ENCODE data around the gene MAMDC2. TPM values are rescaled to one million over a fixed set of nuclear protein-coding genes. Genes with fewer than 3 reads are reported as not detected.

MAMDC2 gene
- total RNA-seq, 1 donor from 2014 or later = 0.21 TPM

DNA sequence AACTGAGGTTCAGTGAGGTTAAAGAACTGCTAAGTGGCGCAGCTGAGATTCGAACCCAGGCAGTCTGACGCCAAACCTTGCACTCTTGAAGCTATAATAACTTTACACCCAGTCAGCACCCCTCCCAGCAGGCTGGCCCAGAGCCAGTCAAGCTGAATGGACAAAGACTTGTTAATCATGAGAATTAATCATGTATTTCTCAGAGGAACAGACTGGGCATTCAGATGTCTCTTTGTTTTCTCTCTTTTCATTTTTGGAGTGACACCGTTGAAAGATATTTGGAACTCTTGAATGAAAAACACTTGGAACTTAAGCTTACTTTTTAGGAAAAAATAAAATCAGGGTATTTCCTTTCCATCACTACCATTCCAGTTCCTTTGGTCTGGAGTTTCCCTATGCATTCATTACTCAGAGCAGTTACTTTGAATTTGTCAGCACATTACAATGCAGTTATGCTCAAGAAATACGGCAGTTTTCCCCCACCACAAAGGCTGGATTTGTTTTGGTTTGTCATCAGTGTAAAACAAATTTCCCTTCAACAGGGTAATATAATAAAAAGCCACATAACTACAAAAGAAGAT is 22.6 kb upstream of the MAMDC2 start:
- Mint-ChIP-seq H3K9me3 (peaks cover 6% of the 10 kb centered on the region), H3K4me3 (no peak overlapping the region), H3K36me3 (ENCODE audit: low read depth) (no peaks in the 10 kb centered on the region), H3K27ac (ENCODE audit: unreplicated experiment) (no peak overlapping the region), H3K27me3 (ENCODE audit: low read depth) (no peaks in the 10 kb centered on the region), H3K4me1 (peaks cover 5% of the 10 kb centered on the region)
- DNase-seq (ENCODE audit: low read depth, low spot score) = no peak
- TF ChIP-seq, protein P1, sequence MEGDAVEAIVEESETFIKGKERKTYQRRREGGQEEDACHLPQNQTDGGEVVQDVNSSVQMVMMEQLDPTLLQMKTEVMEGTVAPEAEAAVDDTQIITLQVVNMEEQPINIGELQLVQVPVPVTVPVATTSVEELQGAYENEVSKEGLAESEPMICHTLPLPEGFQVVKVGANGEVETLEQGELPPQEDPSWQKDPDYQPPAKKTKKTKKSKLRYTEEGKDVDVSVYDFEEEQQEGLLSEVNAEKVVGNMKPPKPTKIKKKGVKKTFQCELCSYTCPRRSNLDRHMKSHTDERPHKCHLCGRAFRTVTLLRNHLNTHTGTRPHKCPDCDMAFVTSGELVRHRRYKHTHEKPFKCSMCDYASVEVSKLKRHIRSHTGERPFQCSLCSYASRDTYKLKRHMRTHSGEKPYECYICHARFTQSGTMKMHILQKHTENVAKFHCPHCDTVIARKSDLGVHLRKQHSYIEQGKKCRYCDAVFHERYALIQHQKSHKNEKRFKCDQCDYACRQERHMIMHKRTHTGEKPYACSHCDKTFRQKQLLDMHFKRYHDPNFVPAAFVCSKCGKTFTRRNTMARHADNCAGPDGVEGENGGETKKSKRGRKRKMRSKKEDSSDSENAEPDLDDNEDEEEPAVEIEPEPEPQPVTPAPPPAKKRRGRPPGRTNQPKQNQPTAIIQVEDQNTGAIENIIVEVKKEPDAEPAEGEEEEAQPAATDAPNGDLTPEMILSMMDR (conservative IDR thresholded peaks at IDR 0.05) = no peak

DNA sequence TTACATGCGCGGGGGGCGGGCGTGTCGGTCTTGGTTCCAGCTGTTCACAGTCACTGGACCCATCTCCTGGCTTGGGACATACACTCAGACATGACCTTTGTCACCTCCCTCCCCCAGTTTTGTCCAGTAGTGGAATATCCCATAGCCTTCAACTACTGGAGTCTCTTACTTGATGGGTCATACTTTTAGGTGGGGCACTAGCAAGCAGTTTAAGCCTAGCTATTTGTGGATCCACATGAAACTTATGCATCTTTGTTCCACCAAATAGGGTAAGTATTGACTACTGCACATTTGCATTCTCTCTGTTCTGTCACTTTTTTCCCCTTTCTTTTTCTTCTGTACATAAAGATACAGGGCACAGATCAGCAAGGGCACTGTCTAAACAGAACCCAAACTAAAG is 15.4 kb upstream of the MAMDC2 start:
- Mint-ChIP-seq H3K27ac (ENCODE audit: unreplicated experiment) (no peak overlapping the region), H3K27me3 (ENCODE audit: low read depth) (peaks cover 3% of the 10 kb centered on the region), H3K4me3 (no peak overlapping the region), H3K4me1 (no peaks in the 10 kb centered on the region), H3K9me3 (peaks cover 6% of the 10 kb centered on the region), H3K36me3 (ENCODE audit: low read depth) (no peaks in the 10 kb centered on the region)
- TF ChIP-seq, protein P1 (conservative IDR thresholded peaks at IDR 0.05) = no peak
- DNase-seq (ENCODE audit: low read depth, low spot score) = no peak

DNA sequence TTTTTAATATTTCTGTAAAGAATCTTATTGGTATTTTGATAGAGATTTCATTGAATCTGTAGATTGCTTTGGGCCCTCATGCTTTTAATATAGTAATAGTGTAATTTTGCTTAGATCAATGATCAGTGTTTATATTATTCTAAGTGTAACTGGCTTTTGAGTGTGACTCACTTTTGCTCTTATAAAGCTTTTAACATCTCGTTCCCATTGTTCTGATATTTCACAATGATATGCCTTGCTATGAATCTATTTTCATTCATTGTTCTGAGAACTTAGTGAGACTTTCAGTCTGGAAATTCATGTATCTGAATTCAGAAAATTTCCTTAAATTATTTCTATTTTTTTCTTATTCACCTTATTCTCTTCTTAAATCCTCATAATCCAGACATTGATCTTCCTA is 13.5 kb upstream of the MAMDC2 start:
- no peak overlapping the region for H3K4me3 Mint-ChIP-seq
- TF ChIP-seq, protein P1 (conservative IDR thresholded peaks at IDR 0.05) = no peak
- DNase-seq (ENCODE audit: low read depth, low spot score) = no peak
- H3K9me3 Mint-ChIP-seq = no peaks in the 10 kb centered on the region
- peaks cover 3% of the 10 kb centered on the region for H3K27me3 Mint-ChIP-seq (ENCODE audit: low read depth)
- no peak overlapping the region for H3K27ac Mint-ChIP-seq (ENCODE audit: unreplicated experiment)
- no peaks in the 10 kb centered on the region for H3K4me1 Mint-ChIP-seq
- H3K36me3 Mint-ChIP-seq (ENCODE audit: low read depth) = no peaks in the 10 kb centered on the region

DNA sequence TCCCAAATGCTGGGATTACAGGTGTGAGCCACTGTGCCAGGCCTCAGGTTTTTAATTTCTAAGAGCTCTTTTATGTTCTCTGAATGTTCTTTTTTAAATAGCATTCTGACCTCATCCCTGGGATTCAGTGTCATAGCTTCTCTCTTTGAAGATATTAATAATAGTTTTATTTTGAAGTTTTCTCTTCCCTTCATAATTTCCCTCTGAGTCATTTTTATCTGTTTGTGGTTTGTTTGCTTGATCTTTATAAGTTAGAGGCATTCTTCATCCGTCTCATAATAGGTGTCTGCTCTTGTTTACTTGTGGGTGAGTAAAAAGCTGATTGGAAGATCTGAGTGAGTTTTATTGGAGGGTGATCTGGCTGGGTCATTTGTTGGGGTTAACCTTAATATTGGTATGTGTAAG is 12.5 kb upstream of the MAMDC2 start:
- H3K27ac Mint-ChIP-seq (ENCODE audit: unreplicated experiment) = no peak overlapping the region
- no peak overlapping the region for H3K4me3 Mint-ChIP-seq
- no peaks in the 10 kb centered on the region for H3K9me3 Mint-ChIP-seq
- DNase-seq (ENCODE audit: low read depth, low spot score) = no peak
- H3K36me3 Mint-ChIP-seq (ENCODE audit: low read depth) = no peaks in the 10 kb centered on the region
- TF ChIP-seq, protein P1 (conservative IDR thresholded peaks at IDR 0.05) = no peak
- no peaks in the 10 kb centered on the region for H3K4me1 Mint-ChIP-seq
- peaks cover 3% of the 10 kb centered on the region for H3K27me3 Mint-ChIP-seq (ENCODE audit: low read depth)

DNA sequence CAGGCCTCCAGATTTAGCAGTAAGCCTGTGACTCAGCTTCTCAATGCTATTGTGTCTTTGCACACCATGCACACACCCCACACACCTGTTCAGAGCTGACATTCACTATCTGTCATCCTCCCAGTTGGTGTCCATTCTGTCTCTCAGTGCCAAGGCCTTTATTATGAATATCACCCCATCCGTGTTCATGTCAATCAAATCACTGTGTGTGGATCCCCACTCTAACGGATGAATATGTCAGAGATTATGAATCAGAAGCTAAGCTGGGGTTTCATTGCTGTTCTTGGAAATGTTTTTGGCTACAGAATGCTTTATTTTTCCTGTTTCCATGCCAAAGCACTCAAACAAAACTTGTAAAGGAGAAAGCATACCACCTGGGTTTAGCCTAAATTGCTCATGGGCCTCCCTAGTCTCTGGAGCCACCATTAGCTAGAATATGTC is 9.4 kb upstream of the MAMDC2 start:
- TF ChIP-seq, protein P1 (conservative IDR thresholded peaks at IDR 0.05) = no peak
- no peaks in the 10 kb centered on the region for H3K4me1 Mint-ChIP-seq
- H3K27ac Mint-ChIP-seq (ENCODE audit: unreplicated experiment) = no peak overlapping the region
- H3K36me3 Mint-ChIP-seq (ENCODE audit: low read depth) = peaks cover 5% of the 10 kb centered on the region
- H3K27me3 Mint-ChIP-seq (ENCODE audit: low read depth) = peaks cover 8% of the 10 kb centered on the region
- no peak overlapping the region for H3K4me3 Mint-ChIP-seq
- H3K9me3 Mint-ChIP-seq = peaks cover 9% of the 10 kb centered on the region
- no peak for DNase-seq (ENCODE audit: low read depth, low spot score)

Measured in neural crest cell (in vitro differentiated cells).